Upper lobe of right lung (tissue), 1 donor: ENCODE data around the gene DNAJC15. TPM values are rescaled to one million over a fixed set of nuclear protein-coding genes. Genes with fewer than 3 reads are reported as not detected.

Source experiments
- ATAC-seq: fragments of 200-7000 bp; cut with Tn5 transposase; one replicate; pipeline ENCODE4 v1.9.1; 2020; ENCODE audit warnings: mild to moderate bottlenecking, moderate library complexity
- DNase-seq: peaks from one replicate; pipeline ENCODE4 v3.0.0-alpha.2; 2020
- H3K27ac ChIP-seq: fragments of 200-600 bp; one replicate; pipeline ENCODE4 v1.8.0; 2022
- H3K27me3 ChIP-seq: fragments of 200-600 bp; one replicate; pipeline ENCODE4 v1.8.0; 2022; ENCODE audit warnings: mild to moderate bottlenecking
- H3K36me3 ChIP-seq: fragments of 200-600 bp; one replicate; pipeline ENCODE4 v1.8.0; 2022
- H3K4me1 ChIP-seq: fragments of 200-600 bp; one replicate; pipeline ENCODE4 v1.8.0; 2022
- H3K4me3 ChIP-seq: fragments of 200-600 bp; one replicate; pipeline ENCODE4 v1.8.0; 2022; ENCODE audit warnings: mild to moderate bottlenecking
- H3K9me3 ChIP-seq: fragments of 200-600 bp; one replicate; pipeline ENCODE4 v1.8.0; 2022
- intact Hi-C: fragments of 100-400 bp; cut with DNase I; formaldehyde crosslinking; loops from one replicate; pipeline ENCODE4 v1.11.0; 2022
- total RNA-seq: library from RNA; stranded (reverse); fragmentation: NEBNext Ultra II Directional; extraction: Animal tissue kit (Norgen Biotek cat#: 25700); gene quantifications from one replicate; pipeline ENCODE4 v1.2.1, GENCODE V29; 2021
- TF ChIP-seq, protein P1 (sequence below): fragments of 200-600 bp; IDR thresholded peaks from one replicate; pipeline ENCODE4 v1.8.0; 2022; ENCODE audit warnings: antibody characterized with exemption
- donor health status: DM: no; HTN: yes; CAD: no; lungs with severe emphysema.

Gene DNAJC15
- total RNA-seq, 1 donor from 2014 or later = 15.1 TPM

DNA sequence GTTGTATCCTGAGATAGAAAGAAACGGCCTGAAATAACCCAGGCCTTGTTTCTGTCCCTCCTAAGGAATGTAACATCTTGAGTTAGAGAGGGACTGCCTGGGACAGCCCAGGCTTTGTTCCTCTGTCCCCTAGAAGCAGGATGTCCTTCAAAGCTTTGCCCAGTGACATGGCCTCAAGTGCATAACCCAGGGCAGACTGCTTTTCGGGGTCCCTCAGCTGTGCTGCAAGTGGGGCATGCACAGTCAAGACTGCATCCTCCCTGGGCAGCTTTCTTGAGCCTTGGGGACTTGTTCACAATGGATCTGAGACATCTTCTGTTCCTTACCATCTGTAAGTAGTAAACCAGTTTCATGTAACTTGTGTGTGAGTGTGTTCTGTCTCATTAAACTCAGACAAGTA lies 23.9 kb upstream of the DNAJC15 start:
- no peaks in the 10 kb centered on the region for H3K36me3 ChIP-seq
- H3K27me3 ChIP-seq = no peaks in the 10 kb centered on the region
- H3K4me3 ChIP-seq = no peak overlapping the region
- no peaks in the 10 kb centered on the region for H3K9me3 ChIP-seq
- H3K4me1 ChIP-seq = peaks cover 5% of the 10 kb centered on the region
- TF ChIP-seq, protein P1, sequence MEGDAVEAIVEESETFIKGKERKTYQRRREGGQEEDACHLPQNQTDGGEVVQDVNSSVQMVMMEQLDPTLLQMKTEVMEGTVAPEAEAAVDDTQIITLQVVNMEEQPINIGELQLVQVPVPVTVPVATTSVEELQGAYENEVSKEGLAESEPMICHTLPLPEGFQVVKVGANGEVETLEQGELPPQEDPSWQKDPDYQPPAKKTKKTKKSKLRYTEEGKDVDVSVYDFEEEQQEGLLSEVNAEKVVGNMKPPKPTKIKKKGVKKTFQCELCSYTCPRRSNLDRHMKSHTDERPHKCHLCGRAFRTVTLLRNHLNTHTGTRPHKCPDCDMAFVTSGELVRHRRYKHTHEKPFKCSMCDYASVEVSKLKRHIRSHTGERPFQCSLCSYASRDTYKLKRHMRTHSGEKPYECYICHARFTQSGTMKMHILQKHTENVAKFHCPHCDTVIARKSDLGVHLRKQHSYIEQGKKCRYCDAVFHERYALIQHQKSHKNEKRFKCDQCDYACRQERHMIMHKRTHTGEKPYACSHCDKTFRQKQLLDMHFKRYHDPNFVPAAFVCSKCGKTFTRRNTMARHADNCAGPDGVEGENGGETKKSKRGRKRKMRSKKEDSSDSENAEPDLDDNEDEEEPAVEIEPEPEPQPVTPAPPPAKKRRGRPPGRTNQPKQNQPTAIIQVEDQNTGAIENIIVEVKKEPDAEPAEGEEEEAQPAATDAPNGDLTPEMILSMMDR = no peak
- intact Hi-C loops = no loop called here
- ATAC-seq (no peak), DNase-seq (no peak)
- no peak overlapping the region for H3K27ac ChIP-seq

DNA sequence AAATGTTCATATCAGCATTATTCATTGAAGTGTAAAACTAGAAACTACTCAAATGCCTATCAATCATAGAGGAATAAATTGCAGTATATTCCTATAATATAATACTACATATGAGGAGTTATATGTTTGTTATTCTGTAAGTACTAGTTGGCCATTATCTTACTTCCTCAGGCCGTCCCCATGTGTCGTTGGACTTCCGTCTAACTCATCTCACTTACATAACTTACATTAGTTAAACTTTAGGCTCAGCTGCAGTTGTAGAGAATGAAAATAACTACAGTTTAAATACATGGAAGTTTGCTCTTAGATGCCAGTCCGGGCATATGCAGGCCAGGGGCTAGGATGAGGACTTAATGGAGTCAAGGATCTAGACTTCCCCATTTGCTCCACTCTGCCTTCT lies 22.7 kb upstream of the DNAJC15 start:
- peaks cover 5% of the 10 kb centered on the region for H3K4me1 ChIP-seq
- no peaks in the 10 kb centered on the region for H3K36me3 ChIP-seq
- no peak overlapping the region for H3K27ac ChIP-seq
- ATAC-seq (peak; percentile 22), DNase-seq (no peak)
- H3K9me3 ChIP-seq = no peaks in the 10 kb centered on the region
- TF ChIP-seq, protein P1 = no peak
- no peaks in the 10 kb centered on the region for H3K27me3 ChIP-seq
- intact Hi-C loops = no loop called here
- no peak overlapping the region for H3K4me3 ChIP-seq

DNA sequence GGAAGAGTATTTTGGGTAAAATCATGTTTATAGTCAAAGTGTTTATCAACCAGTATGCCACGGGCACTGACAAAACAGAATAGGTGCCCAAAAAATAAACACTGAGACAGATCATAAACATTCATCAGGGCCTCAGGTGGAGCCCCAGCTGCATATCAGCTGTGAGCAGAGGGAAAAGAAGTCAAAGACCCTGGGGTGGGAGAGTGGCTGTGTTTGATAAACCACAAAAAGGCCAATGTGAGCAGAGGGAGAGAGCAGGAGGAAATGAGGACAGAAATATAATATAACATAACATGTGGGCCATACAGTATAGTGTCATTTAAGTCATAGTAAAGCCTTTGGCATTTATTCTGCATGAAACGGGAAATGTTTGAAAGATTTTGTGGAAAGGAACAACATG lies 21.4 kb upstream of the DNAJC15 start:
- ATAC-seq (no peak), DNase-seq (no peak)
- Histone ChIP-seq H3K9me3 (no peaks in the 10 kb centered on the region), H3K4me3 (no peak overlapping the region), H3K4me1 (peaks cover 6% of the 10 kb centered on the region), H3K27ac (no peak overlapping the region), H3K36me3 (no peaks in the 10 kb centered on the region), H3K27me3 (no peaks in the 10 kb centered on the region)
- TF ChIP-seq, protein P1 = no peak
- intact Hi-C loops = no loop called here

DNA sequence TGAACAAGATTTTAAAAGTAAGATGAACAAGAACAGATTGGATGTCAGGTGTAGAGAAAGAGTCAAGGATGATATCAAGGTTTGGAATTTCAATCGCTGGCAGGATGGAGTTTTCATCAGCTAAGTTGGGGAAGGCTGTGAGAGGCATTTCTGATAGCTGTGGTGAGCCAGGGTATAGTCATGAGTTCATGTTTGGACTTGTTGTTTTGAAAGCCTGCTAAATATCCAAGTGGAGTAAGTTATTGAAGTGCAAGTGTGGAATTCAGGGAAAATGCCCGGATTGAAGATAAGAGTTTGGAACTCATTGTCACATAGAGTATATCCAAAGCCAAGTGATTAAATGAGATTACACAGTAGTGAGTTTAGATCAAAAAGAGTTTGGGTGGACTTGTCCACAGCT lies 20.4 kb upstream of the DNAJC15 start:
- no peak overlapping the region for H3K27ac ChIP-seq
- H3K36me3 ChIP-seq = no peaks in the 10 kb centered on the region
- intact Hi-C loops = no loop called here
- H3K4me1 ChIP-seq = peaks cover 3% of the 10 kb centered on the region
- no peaks in the 10 kb centered on the region for H3K27me3 ChIP-seq
- TF ChIP-seq, protein P1 = no peak
- H3K4me3 ChIP-seq = no peak overlapping the region
- ATAC-seq = no peak
- no peak for DNase-seq
- no peaks in the 10 kb centered on the region for H3K9me3 ChIP-seq

DNA sequence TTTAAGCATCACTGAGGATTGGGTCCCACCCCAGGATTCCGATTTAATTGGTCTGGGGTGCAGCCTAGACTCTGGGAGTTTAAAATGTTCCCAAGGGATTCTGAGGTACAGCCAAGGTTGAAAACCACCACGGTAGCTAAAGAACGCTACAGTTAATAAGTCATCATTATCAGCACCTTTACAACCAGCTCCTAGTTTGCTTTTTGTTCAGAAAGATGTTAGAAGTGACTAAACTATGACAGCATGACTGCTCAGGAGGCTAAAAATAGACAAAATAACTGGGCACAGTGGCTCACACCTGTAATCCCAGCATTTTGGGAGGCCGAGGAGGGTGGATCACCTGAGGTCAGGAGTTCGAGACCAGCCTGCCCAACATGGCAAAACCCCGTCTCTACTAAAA lies 19.7 kb upstream of the DNAJC15 start:
- DNase-seq = no peak
- intact Hi-C loops = no loop called here
- H3K4me1 ChIP-seq = peaks cover 3% of the 10 kb centered on the region

More for the DNA sequence above, 19.7 kb upstream of the DNAJC15 start:
- Histone ChIP-seq H3K4me3 (no peak overlapping the region), H3K27ac (no peak overlapping the region), H3K27me3 (no peaks in the 10 kb centered on the region), H3K9me3 (no peaks in the 10 kb centered on the region), H3K36me3 (no peaks in the 10 kb centered on the region)
- TF ChIP-seq, protein P1 = no peak
- ATAC-seq = no peak
